Upper lobe of right lung (tissue), 1 donor: ENCODE measurements around the gene GABRD. TPM values are rescaled to one million over a fixed set of nuclear protein-coding genes. Genes with fewer than 3 reads are reported as not detected.

Experiments used
- ATAC-seq: fragments of 200-7000 bp; cut with Tn5 transposase; one replicate; pipeline ENCODE4 v1.9.1; 2020; ENCODE audit warnings: mild to moderate bottlenecking, moderate library complexity
- DNase-seq: peaks from one replicate; pipeline ENCODE4 v3.0.0-alpha.2; 2020
- H3K27ac ChIP-seq: fragments of 200-600 bp; one replicate; pipeline ENCODE4 v1.8.0; 2022
- H3K27me3 ChIP-seq: fragments of 200-600 bp; one replicate; pipeline ENCODE4 v1.8.0; 2022; ENCODE audit warnings: mild to moderate bottlenecking
- H3K36me3 ChIP-seq: fragments of 200-600 bp; one replicate; pipeline ENCODE4 v1.8.0; 2022
- H3K4me1 ChIP-seq: fragments of 200-600 bp; one replicate; pipeline ENCODE4 v1.8.0; 2022
- H3K4me3 ChIP-seq: fragments of 200-600 bp; one replicate; pipeline ENCODE4 v1.8.0; 2022; ENCODE audit warnings: mild to moderate bottlenecking
- H3K9me3 ChIP-seq: fragments of 200-600 bp; one replicate; pipeline ENCODE4 v1.8.0; 2022
- intact Hi-C: fragments of 100-400 bp; cut with DNase I; formaldehyde crosslinking; loops from one replicate; pipeline ENCODE4 v1.11.0; 2022
- long read RNA-seq: library from polyadenylated mRNA; unstranded; transcript quantifications from one replicate; pipeline ENCODE4 v2.0.0, GENCODE V29; 2021
- total RNA-seq: library from RNA; stranded (reverse); fragmentation: NEBNext Ultra II Directional; extraction: Animal tissue kit (Norgen Biotek cat#: 25700); gene quantifications from one replicate; pipeline ENCODE4 v1.2.1, GENCODE V29; 2021
- TF ChIP-seq, protein P1 (sequence below): fragments of 200-600 bp; IDR thresholded peaks from one replicate; pipeline ENCODE4 v1.8.0; 2022; ENCODE audit warnings: antibody characterized with exemption
- donor health status: DM: no; HTN: yes; CAD: no; lungs with severe emphysema.

GABRD gene, protein sequence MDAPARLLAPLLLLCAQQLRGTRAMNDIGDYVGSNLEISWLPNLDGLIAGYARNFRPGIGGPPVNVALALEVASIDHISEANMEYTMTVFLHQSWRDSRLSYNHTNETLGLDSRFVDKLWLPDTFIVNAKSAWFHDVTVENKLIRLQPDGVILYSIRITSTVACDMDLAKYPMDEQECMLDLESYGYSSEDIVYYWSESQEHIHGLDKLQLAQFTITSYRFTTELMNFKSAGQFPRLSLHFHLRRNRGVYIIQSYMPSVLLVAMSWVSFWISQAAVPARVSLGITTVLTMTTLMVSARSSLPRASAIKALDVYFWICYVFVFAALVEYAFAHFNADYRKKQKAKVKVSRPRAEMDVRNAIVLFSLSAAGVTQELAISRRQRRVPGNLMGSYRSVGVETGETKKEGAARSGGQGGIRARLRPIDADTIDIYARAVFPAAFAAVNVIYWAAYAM
- 2.9 TPM for total RNA-seq
- long read RNA-seq, partial matches to known transcripts, result 0 of 3 reads
- long read RNA-seq, other reads (novel, unspliced or antisense), result 0 of 3 reads

- intact Hi-C loops, result no loop called here
- TF ChIP-seq, protein P1, sequence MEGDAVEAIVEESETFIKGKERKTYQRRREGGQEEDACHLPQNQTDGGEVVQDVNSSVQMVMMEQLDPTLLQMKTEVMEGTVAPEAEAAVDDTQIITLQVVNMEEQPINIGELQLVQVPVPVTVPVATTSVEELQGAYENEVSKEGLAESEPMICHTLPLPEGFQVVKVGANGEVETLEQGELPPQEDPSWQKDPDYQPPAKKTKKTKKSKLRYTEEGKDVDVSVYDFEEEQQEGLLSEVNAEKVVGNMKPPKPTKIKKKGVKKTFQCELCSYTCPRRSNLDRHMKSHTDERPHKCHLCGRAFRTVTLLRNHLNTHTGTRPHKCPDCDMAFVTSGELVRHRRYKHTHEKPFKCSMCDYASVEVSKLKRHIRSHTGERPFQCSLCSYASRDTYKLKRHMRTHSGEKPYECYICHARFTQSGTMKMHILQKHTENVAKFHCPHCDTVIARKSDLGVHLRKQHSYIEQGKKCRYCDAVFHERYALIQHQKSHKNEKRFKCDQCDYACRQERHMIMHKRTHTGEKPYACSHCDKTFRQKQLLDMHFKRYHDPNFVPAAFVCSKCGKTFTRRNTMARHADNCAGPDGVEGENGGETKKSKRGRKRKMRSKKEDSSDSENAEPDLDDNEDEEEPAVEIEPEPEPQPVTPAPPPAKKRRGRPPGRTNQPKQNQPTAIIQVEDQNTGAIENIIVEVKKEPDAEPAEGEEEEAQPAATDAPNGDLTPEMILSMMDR, result no peak
- no peaks in the 10 kb centered on the region for H3K36me3 ChIP-seq
- no peak within 1 kb of the TSS for H3K27ac ChIP-seq
- DNase-seq, result no peak
- peak; percentile 37 for ATAC-seq
- peaks cover 59% of the 10 kb centered on the region for H3K27me3 ChIP-seq
- peaks cover 5% of the 10 kb centered on the region for H3K4me1 ChIP-seq
- H3K4me3 ChIP-seq, result peak within 1 kb of the TSS; percentile 14
- no peaks in the 10 kb centered on the region for H3K9me3 ChIP-seq
Observed at GRCh38 chr1:2019172-2019543, at the start of gene GABRD. Gene GABRD (plus strand): TSS chr1:2019345. CDS start chr1:2019424, 79 bp downstream.

DNA sequence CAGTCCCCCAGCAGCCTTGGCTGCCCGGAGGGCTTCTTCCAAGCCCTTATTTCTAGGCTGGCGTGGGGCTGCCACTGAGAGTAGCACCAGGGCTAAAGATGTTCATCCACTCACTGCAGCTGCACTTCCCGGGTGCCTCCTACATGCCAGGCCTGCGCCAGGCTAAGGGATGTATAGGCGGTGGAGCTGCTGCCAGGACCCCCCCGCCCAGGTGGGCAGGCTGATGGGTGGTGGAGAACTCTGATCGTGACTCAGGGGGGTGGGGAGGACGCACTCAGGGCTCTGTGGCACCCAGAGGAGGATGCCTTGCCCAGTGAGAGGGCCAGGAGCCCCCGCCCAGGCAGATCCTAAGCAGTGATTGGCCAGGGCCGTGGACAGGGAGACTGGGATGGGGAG lies 49.6 kb upstream of the GABRD start:
- Histone ChIP-seq H3K27me3 (peaks cover 10% of the 10 kb centered on the region), H3K4me3 (no peak overlapping the region), H3K4me1 (no peaks in the 10 kb centered on the region), H3K36me3 (no peaks in the 10 kb centered on the region), H3K9me3 (no peaks in the 10 kb centered on the region), H3K27ac (no peak overlapping the region)
- no peak for ATAC-seq
- intact Hi-C loops, result no loop called here
- no peak for DNase-seq
- TF ChIP-seq, protein P1, result no peak

GRCh38 chr1:1969953-1970716 lies 49.0 kb upstream of the GABRD start:
- ATAC-seq, result no peak
- DNase-seq, result no peak
- Histone ChIP-seq H3K36me3 (no peaks in the 10 kb centered on the region), H3K4me3 (no peak overlapping the region), H3K9me3 (no peaks in the 10 kb centered on the region), H3K4me1 (no peaks in the 10 kb centered on the region), H3K27ac (no peak overlapping the region), H3K27me3 (peaks cover 10% of the 10 kb centered on the region)
- TF ChIP-seq, protein P1, result no peak
- intact Hi-C loops, result no loop called here

DNA sequence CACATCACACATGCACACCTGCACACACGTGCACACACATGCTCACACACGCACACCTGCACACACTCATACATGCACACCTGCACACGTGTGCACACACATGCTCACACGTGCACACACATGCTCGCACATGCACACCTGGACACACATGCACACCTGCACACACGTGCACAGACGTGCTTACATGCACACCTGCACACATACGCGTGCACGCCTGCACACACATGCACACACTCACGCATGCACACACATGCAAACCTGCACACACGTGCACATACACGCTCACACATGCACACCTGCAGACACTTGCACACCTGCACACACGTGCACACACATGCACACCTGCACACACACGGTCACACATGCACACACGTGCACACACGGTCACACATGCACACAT lies 48.1 kb upstream of the GABRD start:
- Histone ChIP-seq H3K27me3 (peaks cover 2% of the 10 kb centered on the region), H3K9me3 (no peaks in the 10 kb centered on the region), H3K4me1 (no peaks in the 10 kb centered on the region), H3K4me3 (no peak overlapping the region), H3K36me3 (no peaks in the 10 kb centered on the region), H3K27ac (no peak overlapping the region)
- DNase-seq (no peak), ATAC-seq (no peak)
- intact Hi-C loops, result no loop called here
- TF ChIP-seq, protein P1, result no peak

- Histone ChIP-seq H3K36me3 (no peaks in the 10 kb centered on the region), H3K9me3 (no peaks in the 10 kb centered on the region), H3K4me3 (no peak overlapping the region), H3K27me3 (no peaks in the 10 kb centered on the region), H3K4me1 (no peaks in the 10 kb centered on the region), H3K27ac (no peak overlapping the region)
- DNase-seq (no peak), ATAC-seq (no peak)
- TF ChIP-seq, protein P1, result no peak
- intact Hi-C loops, result no loop called here
Observed at GRCh38 chr1:1971688-1972087, 47.5 kb upstream of the GABRD start.
